ENCODE data around the gene PNMA3.
"Not testable (repeated sequence)": the region's sequence is repeated elsewhere in the genome, so short reads cannot be mapped to it uniquely, and the experiment has no call there.

PNMA3 gene

GRCh38 chrX:153055871-153056749 lies at the start of gene PNMA3:
PNMA3 (plus strand) TSS chrX:153056470; CDS start chrX:153057056, 586 bp downstream.
- Histone ChIP-seq H3K36me3 (ENCODE audit: control insufficient read depth in 2 of 2, insufficient read depth in 1 of 2, low read length in 2 of 2) (no peaks in the 10 kb centered on the region), H3K9me3 (ENCODE audit: control insufficient read depth, insufficient read depth, low read depth, low read length) (peaks cover 2% of the 10 kb centered on the region; the same call in 1 of the 2 replicates), H3K4me1 (ENCODE audit: control insufficient read depth, insufficient read depth, low read length) (no peaks in the 10 kb centered on the region), H3K4me3 (ENCODE audit: low read depth, low read length) (no peak within 1 kb of the TSS), H3K27ac (ENCODE audit: extremely low read depth, low read depth, low read length) (no peak within 1 kb of the TSS)
- ChIA-PET CTCF (no interaction called here), POLR2A (no interaction called here)
- TF ChIP-seq ZNF132 (tag by site-specific recombination; IDR thresholded peaks at IDR 0.05; ENCODE audit: borderline replicate concordance): no peak
- TF ChIP-seq KLF16 (tag by site-specific recombination; IDR thresholded peaks at IDR 0.05): no peak
- no peak for TF ChIP-seq ZNF174 (tag by site-specific recombination; IDR thresholded peaks at IDR 0.05)
- no peak for TF ChIP-seq ZNF138 (tag by site-specific recombination; IDR thresholded peaks at IDR 0.05; ENCODE audit: borderline replicate concordance)
- no peak for TF ChIP-seq PRDM10 (tag by site-specific recombination; IDR thresholded peaks at IDR 0.05)
- TF ChIP-seq ZNF624 (tag by site-specific recombination; IDR thresholded peaks at IDR 0.05): no peak
- TF ChIP-seq ZFP41 (tag by site-specific recombination; IDR thresholded peaks at IDR 0.05; ENCODE audit: borderline replicate concordance): no peak
- no peak for TF ChIP-seq ZSCAN23 (tag by site-specific recombination; IDR thresholded peaks at IDR 0.05)

- POLR2A ChIA-PET; H3K9me3 ChIP-seq (ENCODE audit: control insufficient read depth, insufficient read depth, low read depth, low read length); CTCF ChIA-PET; H3K36me3 ChIP-seq (ENCODE audit: control insufficient read depth in 2 of 2, insufficient read depth in 1 of 2, low read length in 2 of 2); H3K4me3 ChIP-seq (ENCODE audit: low read depth, low read length); H3K4me1 ChIP-seq (ENCODE audit: control insufficient read depth, insufficient read depth, low read length); H3K27ac ChIP-seq (ENCODE audit: extremely low read depth, low read depth, low read length): not testable (repeated sequence)
- TF ChIP-seq ZNF214 (tag by site-specific recombination; IDR thresholded peaks at IDR 0.05; ENCODE audit: borderline replicate concordance) (0 out of 2 replicates have a peak, but pooled peaks have one; percentile 11), ZNF280D (tag by site-specific recombination; IDR thresholded peaks at IDR 0.05) (peak; percentile 91)
These were observed 39.1 kb upstream of the PNMA3 start for GRCh38 chrX:153017174-153017573.

- H3K4me3 ChIP-seq (ENCODE audit: low read depth, low read length): no peak overlapping the region
- POLR2A ChIA-PET: no interaction called here
- H3K27ac ChIP-seq (ENCODE audit: extremely low read depth, low read depth, low read length): no peak overlapping the region
- no peaks in the 10 kb centered on the region; the same call in 1 of the 2 replicates for H3K9me3 ChIP-seq (ENCODE audit: control insufficient read depth, insufficient read depth, low read depth, low read length)
- no peaks in the 10 kb centered on the region for H3K4me1 ChIP-seq (ENCODE audit: control insufficient read depth, insufficient read depth, low read length)
- CTCF ChIA-PET: no interaction called here
- H3K36me3 ChIP-seq (ENCODE audit: control insufficient read depth in 2 of 2, insufficient read depth in 1 of 2, low read length in 2 of 2): no peaks in the 10 kb centered on the region
- TF ChIP-seq ZNF350 (tag by site-specific recombination; IDR thresholded peaks at IDR 0.05): no peak
- no peak for TF ChIP-seq ELK4 (IDR thresholded peaks at IDR 0.05; ENCODE audit: borderline replicate concordance, low read depth, low read length)
- no peak for TF ChIP-seq ZNF404 (tag by site-specific recombination; IDR thresholded peaks at IDR 0.05)
- no peak for TF ChIP-seq ZNF521 (tag by site-specific recombination; IDR thresholded peaks at IDR 0.05)
- TF ChIP-seq ZSCAN5A (tag by site-specific recombination; IDR thresholded peaks at IDR 0.05): no peak
- TF ChIP-seq PRDM6 (tag by site-specific recombination; IDR thresholded peaks at IDR 0.05): no peak
These were observed 37.1 kb upstream of the PNMA3 start for GRCh38 chrX:153019166-153019565.

Measured in HEK293 (cell line).